GM18867 (cell line): ENCODE results near the gene KDM4B.

Source experiments
- ATAC-seq: cut with Tn5 transposase; IDR thresholded peaks from one replicate; pipeline ENCODE4 v1.9.1; 2021; ENCODE audit warnings: mild to moderate bottlenecking, moderate library complexity; ENCODE audit not compliant: unreplicated experiment

KDM4B gene

DNA sequence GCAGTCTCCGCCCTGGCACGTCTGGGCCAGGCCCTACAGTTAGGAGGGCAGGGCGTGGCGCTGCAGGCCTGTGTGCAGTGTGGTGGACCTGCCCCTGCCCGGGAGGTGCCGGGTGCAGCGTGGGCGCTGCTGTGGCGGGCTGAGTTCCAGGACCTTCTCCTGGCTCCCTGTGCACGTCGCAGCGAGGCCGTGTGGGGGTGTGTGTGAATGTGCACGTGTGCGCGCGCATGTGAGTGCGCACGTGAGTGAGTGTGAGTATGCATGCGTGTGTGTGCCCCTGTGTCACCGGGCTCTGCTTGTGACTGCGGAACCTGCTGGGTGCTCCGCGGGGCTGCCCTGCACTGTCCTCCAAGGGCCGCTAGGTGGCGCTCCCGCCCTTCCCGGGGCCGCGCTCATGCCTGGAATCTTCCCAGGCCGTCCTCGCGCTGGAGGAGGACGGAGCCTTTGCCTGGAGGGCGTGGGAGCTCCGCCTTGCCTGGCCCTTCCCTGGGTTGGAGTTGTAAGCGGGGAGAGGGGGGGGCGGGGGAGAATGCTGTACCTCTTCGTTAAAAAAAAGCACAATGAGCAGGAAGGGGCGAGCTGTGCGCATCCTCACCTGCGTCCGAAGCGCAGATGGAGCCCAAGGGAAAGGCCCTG lies 79.3 kb downstream of the KDM4B start:
- ATAC-seq, result no peak

GRCh38 chr19:5048727-5049553 lies 80.0 kb downstream of the KDM4B start:
- no peak for ATAC-seq

GRCh38 chr19:5049561-5049960 lies 80.6 kb downstream of the KDM4B start:
- no peak for ATAC-seq

DNA sequence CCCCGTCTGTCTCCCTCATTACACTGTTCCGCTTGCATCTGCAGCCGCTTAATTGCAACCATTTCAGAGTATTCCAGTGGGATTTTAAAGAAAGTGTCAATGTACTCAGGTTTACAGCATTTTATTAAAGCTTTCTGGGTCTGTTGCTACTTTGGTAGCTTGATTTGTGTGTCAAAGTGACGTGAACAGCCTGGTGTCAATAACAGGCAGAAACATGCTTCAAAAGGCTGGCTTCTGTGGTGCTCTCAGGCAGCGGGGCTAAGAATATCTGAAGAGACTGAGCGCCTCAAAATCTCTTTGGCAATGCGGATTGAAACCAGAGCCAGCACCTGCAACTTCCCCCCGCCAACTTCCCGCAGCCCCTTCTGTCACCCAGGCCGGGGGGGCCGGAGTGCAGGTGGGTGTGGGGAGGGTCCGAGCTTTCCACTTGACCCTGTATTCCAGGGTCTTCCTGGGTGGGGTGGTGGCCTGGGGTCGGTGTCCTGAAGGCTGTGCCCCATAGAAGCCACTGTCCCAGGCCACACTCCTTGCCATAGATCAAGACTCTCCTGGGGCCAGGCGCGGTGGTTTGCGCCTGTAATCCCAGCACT lies 81.2 kb downstream of the KDM4B start:
- ATAC-seq, result no peak

DNA sequence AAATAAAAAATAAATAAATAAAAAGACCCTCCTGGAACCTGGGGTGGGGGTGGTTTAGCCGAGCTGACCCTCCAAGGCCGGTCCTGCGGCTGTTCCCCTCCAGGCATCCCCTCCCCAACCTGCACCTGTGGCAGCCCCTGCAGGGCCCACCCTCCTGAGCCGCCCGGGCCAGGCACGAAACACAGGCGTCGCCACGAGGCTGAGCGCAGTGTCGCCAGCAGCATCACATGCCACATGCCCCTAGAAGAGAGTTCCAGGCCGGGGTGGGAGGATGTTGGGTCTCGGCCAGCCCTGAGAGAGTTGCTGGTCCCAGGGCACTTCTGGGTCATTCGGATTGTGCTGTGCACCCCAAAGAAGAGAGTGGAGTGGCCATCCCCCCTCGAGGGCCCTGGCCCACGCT lies 82.0 kb downstream of the KDM4B start:
- ATAC-seq, result no peak

DNA sequence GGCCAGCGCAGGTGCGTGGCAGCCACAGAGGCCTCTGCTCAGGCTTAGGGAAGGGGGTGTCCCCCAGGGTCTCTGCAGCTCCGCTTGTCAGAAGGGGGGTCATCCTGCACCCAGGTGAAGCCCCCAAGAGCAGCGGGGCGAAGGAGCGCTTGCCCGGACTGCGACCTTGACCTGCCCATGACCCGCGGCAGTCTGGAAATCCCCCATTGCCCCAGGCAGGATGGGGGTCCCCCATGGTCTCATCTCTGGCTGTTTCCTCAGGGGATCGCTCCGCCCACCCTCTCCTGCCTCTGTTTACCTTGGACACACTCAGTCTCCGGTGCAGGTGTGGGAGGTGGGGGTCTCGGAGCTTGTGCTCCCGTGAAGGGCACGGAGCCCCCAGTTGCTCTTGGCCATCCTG lies 82.7 kb downstream of the KDM4B start:
- ATAC-seq, result no peak

DNA sequence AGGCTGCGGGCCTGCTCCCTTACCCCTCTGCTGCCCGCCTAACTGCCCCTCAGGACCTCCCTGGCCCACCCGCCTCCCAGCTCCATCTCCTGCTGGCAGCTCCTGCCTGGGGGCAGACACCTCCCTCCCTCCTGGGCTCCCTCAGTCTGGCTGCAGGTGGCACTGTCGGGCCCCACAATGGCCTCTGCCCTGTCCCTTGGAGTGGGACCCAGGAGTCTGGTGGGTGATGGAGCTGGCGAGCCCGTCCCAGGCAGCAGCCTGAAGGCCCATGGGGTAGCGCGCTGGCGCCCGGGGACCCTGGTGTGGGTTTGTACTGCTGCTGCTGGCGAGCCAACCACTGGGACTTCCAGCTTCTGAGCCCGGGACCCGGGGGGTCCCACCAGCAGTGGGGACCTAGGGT lies 83.6 kb downstream of the KDM4B start:
- ATAC-seq, result no peak

DNA sequence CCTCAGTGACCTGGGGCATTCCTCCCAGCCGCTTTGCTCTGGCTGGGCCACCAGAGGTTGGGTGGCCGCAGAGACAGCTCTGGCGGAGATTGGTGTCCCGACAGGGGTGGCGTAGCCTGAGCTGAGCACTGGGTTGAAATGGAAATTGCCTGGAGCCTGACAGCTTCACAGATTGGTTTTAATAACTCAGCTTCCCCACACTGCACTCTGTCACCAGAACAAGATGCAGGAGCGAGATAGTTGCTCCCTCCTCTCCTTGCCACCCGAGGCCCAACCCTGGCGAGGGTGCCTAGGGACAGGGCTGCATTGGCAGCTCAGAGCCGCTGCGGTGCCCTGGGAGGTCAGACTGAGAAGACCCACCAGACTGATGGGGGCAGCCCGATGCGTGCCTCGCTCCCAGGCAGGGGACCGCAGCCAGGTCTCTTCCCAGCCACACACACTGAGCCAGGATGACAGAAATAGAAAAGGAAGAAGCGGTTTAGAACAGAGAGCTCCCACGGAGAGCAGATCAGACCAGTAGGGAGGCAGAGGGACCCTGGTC lies 84.1 kb downstream of the KDM4B start:
- no peak for ATAC-seq

DNA sequence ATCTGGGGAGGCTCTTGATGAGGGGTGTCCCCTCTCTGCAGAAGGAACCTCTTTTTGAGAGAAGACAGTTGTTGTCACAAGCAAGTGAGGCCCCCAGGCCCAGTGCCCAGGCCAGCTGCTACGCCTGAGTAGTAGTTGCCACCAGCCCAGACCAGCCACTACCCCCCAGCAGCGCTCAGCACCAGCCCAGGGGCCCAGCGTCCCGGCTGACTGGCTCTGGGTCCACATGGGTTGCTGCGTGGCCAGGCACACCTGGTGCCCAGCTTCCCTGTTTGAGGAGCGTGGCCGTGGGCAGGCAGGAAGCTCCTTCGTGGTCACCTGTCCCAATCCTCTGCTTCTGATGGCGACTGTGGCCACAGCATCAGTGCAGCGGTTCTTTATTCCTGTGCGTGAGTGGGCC lies 84.7 kb downstream of the KDM4B start:
- ATAC-seq, result no peak

DNA sequence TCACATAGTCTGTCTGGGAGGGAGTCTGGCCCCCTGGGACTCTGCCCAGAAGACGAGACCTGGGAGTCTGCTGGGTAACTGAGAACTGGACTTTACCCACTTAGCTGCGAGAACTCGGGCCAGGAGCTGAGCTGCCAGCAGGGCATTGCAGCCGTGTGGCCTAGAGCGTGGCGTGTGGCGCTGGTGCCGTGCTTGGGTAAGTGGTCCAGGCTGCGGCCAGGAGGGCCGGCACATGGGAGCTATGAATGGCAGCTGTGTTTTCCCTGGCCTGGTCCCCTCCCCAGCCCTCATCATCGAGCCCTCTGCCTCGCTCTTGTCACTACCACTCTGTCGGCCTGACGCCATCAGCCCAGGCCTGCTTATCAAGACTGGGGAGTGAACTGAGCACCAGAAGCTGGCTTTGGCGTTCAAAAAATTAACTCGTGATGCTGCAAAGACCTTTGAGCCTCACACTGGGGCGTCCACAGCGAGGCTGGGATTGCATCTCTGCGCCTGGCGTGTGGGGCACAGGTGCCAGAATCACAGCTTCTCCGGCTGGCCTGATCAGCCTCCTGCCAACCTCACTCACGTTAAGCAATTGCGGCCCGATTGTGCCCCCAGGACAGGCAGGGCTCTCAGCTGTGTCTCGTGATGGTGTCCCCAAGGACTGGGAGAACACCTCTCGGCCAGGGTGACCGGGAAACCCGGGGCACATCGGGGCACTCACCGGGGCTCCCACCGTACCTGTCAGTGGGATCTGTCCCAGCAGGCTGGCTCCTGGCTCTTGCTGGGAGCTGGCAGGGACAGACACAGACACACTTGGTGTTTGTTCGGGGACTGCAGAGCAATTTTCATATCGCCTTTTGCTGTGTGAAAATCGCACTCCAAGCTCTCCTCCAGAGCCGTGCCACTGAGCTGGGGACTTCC lies 85.9 kb downstream of the KDM4B start:
- ATAC-seq, result no peak

DNA sequence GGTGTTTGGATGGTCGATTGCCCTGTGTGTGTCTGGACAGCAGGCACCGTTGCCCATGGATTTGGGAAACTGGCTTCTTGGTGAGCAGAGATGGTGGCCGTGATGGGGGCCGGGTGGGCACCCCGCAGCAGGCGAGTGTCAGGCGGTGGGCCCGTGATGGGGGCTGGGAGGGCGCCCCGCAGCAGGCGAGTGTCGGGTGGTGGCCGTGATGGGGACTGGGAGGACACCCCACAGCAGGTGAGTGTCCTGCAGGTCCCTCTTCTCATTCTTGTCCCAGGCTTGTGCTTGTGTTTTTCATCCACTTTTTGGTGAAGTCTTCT lies 86.5 kb downstream of the KDM4B start:
- ATAC-seq, result no peak

DNA sequence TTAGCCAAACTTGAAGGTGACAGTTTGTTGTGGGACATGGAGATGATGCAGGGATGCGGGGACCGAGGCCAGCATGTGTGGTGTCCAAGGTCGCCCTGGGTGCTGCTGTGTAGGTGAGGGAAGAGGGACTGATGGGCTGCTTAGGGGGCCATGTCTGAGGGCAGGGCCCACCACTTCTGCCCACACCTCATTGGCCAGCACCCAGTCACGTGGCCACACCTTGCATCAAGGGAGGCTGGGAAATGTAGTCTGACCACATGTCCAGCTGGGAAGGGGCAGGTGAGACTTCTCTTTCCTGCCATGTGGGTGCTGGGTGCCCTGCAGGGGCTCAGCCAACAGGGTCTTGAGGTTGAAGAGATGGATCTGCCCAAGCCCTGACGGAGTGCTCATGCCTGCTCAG lies 88.9 kb downstream of the KDM4B start:
- no peak for ATAC-seq

- ATAC-seq, result no peak
These were observed 89.8 kb downstream of the KDM4B start for GRCh38 chr19:5058521-5059212.

GRCh38 chr19:5059213-5059574 lies 90.3 kb downstream of the KDM4B start:
- ATAC-seq, result no peak

DNA sequence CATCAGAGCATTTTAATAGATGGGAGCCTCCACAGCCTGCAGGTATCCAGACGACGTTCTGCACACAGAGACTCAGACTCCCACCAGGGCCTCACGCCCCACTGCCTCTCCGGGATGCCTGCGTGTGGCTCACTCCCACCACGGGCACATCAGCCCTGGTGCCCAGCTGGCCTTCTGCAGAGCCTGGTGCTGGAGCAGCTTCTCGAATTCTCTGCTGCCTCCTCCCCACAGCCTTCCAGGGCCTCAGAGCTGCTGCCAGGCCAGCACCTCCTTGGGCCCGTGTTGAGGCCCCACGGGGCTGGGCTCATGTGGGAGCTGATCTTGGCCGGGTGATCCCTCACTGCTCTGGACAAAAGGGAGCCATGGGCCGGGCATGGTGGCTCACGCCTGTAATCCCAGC lies 90.9 kb downstream of the KDM4B start:
- no peak for ATAC-seq

DNA sequence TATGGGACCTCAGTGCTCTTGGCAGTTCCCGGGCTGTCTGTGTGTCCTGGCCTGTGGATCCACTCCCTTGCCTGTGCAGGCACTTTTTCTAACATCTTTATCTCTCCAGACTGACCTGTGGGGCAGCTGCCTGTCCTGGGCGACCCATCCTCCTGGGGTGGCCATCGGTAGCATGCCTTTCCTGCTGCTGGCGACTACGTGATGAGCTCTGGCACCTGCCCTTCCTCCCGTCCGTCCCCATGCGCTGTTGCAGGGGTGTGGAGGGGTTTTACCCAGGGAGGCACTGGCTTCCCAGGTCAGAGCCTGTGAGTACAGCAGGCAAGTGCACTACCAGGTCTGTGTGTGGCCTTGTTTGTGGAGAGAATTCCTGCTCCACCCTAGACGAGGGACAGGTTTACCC lies 93.3 kb downstream of the KDM4B start:
- ATAC-seq, result no peak

DNA sequence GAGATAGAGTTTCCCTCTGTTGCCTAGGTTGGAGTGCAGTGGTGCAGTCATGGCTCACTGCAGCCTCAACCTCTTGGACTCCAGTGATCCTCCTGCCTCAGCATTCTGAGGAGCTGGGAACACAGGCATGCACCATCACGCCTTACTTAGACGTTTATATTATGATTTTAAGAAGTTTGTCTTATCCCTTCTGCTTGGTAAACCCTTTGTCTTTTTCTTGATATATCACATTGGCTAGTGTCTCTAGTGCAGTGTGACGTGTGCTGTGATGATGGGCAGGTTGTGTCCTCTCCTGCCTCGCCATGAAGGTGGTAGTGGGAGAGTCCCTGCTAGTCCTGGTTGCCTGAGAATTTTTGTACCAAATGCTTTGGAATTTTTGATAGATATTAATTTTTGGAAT lies 93.9 kb downstream of the KDM4B start:
- ATAC-seq, result no peak

GRCh38 chr19:5063873-5064645 lies 95.1 kb downstream of the KDM4B start:
- no peak for ATAC-seq

DNA sequence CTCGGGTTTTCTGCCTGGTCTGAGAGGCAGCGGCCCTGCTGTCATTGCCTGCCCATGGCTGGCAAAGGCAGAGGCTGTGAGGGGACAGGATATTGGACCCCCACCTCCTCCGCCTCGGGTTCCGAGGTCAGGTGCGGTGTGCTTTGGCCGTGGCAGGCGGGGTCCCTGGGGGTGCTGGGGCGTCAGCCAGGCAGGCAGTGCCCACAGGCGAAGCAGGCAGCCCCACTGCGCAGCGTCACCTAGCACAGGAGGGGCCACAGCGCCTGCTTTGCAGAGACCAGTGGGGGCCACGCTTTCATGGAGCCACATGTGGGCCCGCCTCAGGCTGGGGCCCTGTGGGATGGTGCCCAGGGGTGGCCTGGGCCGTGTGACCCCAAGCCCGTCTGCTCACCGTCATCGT lies 96.0 kb downstream of the KDM4B start:
- ATAC-seq, result no peak

DNA sequence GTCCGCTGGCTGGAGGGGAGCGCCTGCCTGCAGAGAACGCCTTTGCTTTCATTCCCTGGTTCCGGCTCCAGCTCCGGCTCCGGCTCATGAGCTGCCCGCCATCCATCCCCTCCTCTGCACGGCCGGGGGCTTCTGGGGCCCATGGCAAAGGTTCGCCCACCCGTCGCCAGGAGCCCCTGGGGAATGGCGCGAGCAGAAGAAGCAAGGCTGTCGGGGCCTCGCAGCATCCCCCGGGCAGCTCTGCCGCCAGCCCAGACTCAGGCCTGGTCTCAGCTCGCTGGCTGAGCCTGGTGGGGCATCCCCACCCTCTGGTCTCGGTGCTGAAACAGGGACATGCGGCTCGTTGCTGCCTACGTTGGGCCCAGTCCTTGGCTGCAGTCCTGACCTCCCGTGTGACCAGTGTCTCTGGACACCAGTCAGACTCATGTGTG lies 96.8 kb downstream of the KDM4B start:
- ATAC-seq, result no peak
